H54 (cell line): Measurements from ENCODE around the gene TPSB2.
"Not testable (repeated sequence)": the region's sequence is repeated elsewhere in the genome, so short reads cannot be mapped to it uniquely, and the experiment has no call there.

Source experiments
- DNase-seq: peaks from one replicate; pipeline ENCODE4 v3.0.0; 2011; ENCODE audit warnings: low spot score, mixed read lengths; ENCODE audit not compliant: insufficient read length
- FAIRE-seq: peaks from 3 replicates; lab custom pipeline; 2011; peaks lifted over from hg19 to GRCh38; lab: Jason Lieb, UNC
- POLR2A ChIP-seq: IDR thresholded peaks from 2 replicates; pipeline ENCODE4 v1.6.1; 2011; ENCODE audit warnings: low read depth, mild to moderate bottlenecking, low read length

TPSB2 gene

DNA sequence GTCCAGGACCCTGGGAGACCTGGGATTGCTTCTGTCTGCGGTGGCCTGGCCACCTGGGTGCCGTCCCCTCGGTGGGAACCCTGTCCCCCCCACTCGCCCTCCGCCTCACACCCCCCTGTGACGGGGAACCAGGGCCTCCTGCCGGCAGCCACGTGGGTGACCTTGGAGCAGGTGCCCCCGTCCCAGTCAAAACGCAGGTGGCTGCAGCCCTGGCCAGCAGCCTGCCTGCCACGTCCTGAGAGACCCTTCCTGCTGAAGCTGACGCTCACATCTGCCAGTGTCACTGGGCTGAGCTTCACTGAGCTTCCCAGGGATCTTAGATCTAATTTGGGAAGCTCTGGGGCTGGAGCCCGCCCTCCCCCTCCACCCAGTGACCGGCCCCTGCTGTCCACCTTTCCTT, 3.3 kb downstream of the TPSB2 start:
- not testable (repeated sequence) for FAIRE-seq, DNase-seq

DNA sequence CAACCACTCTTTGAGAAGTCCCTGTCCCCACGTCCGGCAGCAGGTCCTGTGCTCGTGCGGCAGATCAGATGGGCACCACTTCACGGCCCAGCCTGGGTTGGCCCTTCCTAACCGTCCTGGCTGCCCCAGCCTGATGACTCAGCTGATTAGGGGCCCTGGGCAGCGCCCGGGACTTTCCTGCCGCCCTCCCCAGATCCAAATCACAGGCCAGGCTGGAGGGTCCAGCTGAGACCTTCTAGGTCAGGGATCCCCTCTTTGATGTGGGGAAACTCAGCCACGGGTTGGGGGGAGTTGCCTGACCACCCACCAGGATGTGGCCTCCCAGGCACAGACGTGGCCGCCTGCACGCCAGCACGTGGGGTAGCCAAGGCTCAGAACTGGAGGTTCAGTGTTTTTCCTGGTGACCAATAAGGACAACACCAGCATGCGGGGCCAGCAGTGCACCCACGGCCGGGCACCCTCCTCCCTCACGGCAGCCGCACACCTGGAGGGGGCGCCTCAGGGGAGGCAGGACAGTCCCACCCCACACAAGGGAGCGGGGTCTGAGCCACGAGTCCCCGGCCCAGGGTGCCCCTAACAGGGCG, 4.2 kb downstream of the TPSB2 start:
- FAIRE-seq = peak; percentile 70
- not testable (repeated sequence) for DNase-seq

- no peak for TF ChIP-seq POLR2A
- FAIRE-seq (no peak), DNase-seq (no peak)
Measured at GRCh38 chr16:1225051-1225451, 4.9 kb downstream of the TPSB2 start, which contains the start of gene TPSG1. Gene TPSG1, minus strand, starts transcription at chr16:1225268. Its CDS starts 16 bp downstream, at chr16:1225252.

DNA sequence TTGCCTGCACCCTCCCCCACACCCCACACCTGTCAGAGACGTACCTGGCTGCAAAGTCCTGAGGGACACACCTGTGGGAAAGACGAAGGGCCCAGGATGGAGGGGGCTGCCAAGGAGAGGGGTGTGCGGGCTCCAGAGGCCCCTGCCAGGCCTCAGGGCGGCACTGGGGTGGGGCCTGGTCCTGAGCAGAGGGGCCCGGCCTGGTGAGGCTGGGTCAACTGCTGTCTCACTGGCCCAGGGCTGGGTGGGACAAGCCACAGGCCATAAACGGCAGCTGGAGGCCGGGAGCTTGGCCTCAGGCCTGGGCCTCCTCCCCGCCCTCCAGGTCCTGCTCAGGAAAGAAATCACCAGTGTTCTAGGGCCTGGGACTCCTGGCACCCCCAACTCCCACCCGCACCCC, 5.4 kb downstream of the TPSB2 start:
- TF ChIP-seq POLR2A = no peak
- FAIRE-seq (no peak), DNase-seq (no peak)

- no peak for DNase-seq
- no peak for TF ChIP-seq POLR2A
- FAIRE-seq = no peak
Measured at GRCh38 chr16:1223355-1224214, 6.4 kb downstream of the TPSB2 start.

- FAIRE-seq (no peak), DNase-seq (no peak)
- TF ChIP-seq POLR2A = no peak
Measured at GRCh38 chr16:1222553-1223354, 7.2 kb downstream of the TPSB2 start.

DNA sequence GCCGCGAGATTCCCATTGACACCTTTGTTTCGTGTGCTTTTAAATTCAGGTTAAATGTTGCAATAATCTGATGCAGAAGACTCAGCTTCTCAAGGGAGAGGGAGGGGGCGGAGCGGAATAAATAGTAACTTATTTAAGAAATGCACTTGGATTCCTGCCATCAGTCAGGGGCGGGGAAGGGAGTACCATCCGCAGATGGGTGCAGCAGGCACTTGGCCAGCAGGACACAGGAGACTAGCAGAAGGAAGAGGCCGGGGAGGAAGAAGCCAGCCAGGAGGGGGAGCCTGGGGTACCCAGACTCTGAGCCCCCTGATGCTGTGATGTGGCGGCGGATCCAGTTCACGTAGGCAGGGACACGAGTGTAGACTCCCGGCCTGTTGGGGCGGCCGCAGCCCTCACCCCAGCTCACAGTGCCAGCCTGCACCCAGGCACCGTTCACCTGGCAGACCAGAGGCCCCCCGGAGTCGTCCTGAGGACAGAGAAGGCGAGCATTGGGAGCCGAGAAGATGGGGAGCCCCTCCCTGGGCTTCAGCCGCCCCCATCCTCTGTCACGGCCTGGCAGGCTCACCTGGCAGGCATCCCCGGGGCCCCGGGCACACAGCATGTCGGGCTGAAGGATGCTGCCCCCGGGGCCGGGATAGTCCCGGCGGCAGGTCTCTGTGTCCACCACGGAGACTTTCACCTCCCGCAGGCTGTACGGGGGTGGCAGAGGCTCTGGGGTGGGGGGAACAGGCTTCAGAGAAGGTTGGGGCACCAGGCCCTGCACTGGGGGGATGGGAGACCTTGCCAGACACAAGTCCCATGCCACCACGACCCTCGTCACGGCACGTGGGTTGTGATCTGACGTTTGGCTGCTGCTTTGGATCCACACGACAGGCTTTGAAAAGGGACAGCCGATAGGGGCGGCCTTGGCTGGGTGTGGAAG, 8.1 kb downstream of the TPSB2 start:
- DNase-seq (no peak), FAIRE-seq (no peak)
- no peak for TF ChIP-seq POLR2A

DNA sequence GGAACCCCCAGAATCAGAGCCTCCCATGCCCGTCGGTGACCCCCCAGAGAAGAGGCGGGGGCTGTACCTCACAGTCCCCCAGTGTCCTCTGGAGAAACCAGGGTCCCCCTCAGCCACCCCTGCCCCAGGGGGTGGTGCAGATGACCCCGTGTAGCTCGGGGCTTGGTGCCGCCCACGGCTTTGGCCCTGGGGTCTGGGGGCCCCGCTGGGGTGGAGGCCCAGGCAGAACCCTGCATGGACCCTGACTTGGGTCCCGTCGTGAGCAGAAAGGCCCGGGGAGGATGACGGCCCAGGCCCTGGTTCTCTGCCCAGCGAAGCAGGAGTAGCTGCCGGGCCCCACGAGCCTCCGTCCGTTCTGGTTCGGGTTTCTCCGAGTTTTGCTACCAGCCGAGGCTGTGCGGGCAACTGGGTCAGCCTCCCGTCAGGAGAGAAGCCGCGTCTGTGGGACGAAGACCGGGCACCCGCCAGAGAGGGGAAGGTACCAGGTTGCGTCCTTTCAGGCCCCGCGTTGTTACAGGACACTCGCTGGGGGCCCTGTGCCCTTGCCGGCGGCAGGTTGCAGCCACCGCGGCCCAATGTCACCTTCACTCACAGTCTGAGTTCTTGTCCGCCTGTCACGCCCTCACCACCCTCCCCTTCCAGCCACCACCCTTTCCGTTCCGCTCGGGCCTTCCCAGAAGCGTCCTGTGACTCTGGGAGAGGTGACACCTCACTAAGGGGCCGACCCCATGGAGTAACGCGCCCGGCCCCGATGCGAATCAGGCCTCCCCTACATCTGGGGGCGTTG, 8.9 kb downstream of the TPSB2 start:
- DNase-seq = no peak
- FAIRE-seq = no peak
- no peak for TF ChIP-seq POLR2A

GRCh38 chr16:1220098-1220728, 9.8 kb downstream of the TPSB2 start:
- TF ChIP-seq POLR2A = no peak
- DNase-seq (no peak), FAIRE-seq (no peak)

- DNase-seq = no peak
- TF ChIP-seq POLR2A = no peak
- FAIRE-seq = no peak
Measured at GRCh38 chr16:1218930-1219611, 10.9 kb downstream of the TPSB2 start.

DNA sequence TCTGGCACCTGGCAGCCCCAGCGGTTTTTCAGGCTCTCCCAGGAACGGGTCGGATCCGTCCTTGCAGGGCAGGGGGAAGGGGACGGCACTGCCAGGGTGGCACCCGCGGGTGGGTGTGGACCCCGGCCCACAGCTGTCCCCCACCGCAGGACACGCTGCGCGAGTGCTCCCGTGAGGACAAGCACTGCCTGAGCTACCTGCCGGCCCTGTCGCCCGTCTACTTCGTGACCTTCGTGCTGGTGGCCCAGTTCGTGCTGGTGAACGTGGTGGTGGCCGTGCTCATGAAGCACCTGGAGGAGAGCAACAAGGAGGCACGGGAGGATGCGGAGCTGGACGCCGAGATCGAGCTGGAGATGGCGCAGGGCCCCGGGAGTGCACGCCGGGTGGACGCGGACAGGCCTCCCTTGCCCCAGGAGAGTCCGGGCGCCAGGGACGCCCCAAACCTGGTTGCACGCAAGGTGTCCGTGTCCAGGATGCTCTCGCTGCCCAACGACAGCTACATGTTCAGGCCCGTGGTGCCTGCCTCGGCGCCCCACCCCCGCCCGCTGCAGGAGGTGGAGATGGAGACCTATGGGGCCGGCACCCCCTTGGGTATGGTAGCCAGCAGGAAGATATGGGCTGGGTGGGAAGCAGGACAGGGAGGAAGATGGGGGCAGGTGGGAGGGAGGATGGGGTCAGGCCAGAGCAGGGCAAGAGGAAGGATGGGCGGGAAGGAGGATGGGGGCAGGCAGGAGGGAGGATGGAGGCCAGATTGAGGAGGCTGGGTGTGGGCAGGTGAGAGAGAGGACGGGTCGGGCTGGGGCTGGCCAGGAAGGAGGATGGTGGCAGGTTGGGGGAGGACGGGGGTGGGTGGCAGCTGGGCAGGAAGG, 11.7 kb downstream of the TPSB2 start:
- FAIRE-seq (no peak), DNase-seq (no peak)
- no peak for TF ChIP-seq POLR2A
